ENCODE results near the gene TMEM220.

Gene TMEM220

GRCh38 chr17:10729334-10730193, at the start of gene TMEM220:
TMEM220 (minus strand) TSS chr17:10730023; CDS start chr17:10729851, 172 bp downstream.
- no peak for DNase-seq (ENCODE audit: low read depth)
- TF ChIP-seq CTCF (IDR thresholded peaks at IDR 0.05; ENCODE audit: control insufficient read depth, extremely low read depth, insufficient read depth): no peak
- no peak within 1 kb of the TSS for H3K4me3 ChIP-seq (ENCODE audit: low read depth, low read length)

GRCh38 chr17:10779609-10780008, 49.8 kb upstream of the TMEM220 start:
- DNase-seq (ENCODE audit: low read depth): peak; percentile 54
- H3K4me3 ChIP-seq (ENCODE audit: low read depth, low read length): no peak overlapping the region
- no peak for TF ChIP-seq CTCF (IDR thresholded peaks at IDR 0.05; ENCODE audit: control insufficient read depth, extremely low read depth, insufficient read depth)

DNA sequence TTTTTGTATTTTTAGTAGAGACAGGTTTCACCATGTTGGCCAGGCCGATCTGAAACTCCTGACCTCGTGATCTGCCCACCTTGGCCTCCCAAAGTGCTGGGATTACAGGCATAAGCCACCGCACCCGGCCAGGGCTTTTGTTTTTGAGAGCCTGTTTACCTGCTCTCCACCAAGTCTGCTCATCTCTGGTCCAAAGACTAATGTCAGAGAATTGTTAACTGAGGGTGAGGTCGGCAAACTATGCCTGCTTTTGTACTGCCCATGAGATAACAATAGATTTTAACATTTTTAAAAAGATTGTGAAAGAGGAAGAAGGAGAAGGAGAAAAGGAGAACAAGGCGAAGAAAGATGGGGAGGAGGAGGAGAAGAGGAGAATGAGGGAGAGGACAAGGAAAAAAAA, 48.1 kb upstream of the TMEM220 start:
- TF ChIP-seq CTCF (IDR thresholded peaks at IDR 0.05; ENCODE audit: control insufficient read depth, extremely low read depth, insufficient read depth): no peak
- DNase-seq (ENCODE audit: low read depth): no peak
- H3K4me3 ChIP-seq (ENCODE audit: low read depth, low read length): no peak overlapping the region

GRCh38 chr17:10777131-10777807, 47.4 kb upstream of the TMEM220 start:
- no peak for DNase-seq (ENCODE audit: low read depth)
- no peak overlapping the region for H3K4me3 ChIP-seq (ENCODE audit: low read depth, low read length)
- no peak for TF ChIP-seq CTCF (IDR thresholded peaks at IDR 0.05; ENCODE audit: control insufficient read depth, extremely low read depth, insufficient read depth)

- no peak overlapping the region for H3K4me3 ChIP-seq (ENCODE audit: low read depth, low read length)
- DNase-seq (ENCODE audit: low read depth): no peak
- TF ChIP-seq CTCF (IDR thresholded peaks at IDR 0.05; ENCODE audit: control insufficient read depth, extremely low read depth, insufficient read depth): no peak
Observed at GRCh38 chr17:10776381-10776780, 46.6 kb upstream of the TMEM220 start.

DNA sequence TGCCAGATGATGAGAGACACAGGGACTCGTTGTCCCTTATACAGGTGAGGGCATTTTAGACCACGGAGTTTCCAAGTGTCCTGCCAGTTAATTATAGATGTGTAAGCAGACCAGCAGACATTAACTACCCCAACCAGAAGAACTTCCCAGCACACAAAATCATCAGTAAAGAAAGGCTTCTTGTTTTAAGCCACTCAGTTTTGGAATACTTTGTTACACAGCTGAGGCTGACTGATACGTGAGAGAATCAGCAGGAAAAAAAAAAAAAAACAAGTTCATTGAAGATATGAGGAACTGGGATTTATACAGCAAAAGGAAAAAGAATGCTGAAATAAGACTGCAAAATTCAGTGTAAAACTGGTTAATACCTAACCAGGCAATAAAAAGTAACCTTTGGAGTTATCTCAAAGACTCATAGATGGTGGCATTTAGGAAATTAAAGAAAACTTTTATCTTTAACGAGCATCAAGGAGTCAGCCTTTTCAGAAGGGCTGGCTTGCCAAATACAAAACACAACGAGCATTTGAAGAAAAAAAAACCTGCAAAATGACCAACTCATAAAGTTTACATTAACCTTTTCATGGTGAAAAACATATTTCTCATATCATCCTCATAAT, 46.0 kb upstream of the TMEM220 start:
- no peak for TF ChIP-seq CTCF (IDR thresholded peaks at IDR 0.05; ENCODE audit: control insufficient read depth, extremely low read depth, insufficient read depth)
- H3K4me3 ChIP-seq (ENCODE audit: low read depth, low read length): no peak overlapping the region
- no peak for DNase-seq (ENCODE audit: low read depth)
